Upper lobe of right lung (tissue), 1 donor: ENCODE results near the gene SLC35F1. TPM values are rescaled to one million over a fixed set of nuclear protein-coding genes. Genes with fewer than 3 reads are reported as not detected.

Experiments
- ATAC-seq: fragments of 200-7000 bp; cut with Tn5 transposase; one replicate; pipeline ENCODE4 v1.9.1; 2020; ENCODE audit warnings: mild to moderate bottlenecking, moderate library complexity
- DNase-seq: peaks from one replicate; pipeline ENCODE4 v3.0.0-alpha.2; 2020
- H3K27ac ChIP-seq: fragments of 200-600 bp; one replicate; pipeline ENCODE4 v1.8.0; 2022
- H3K27me3 ChIP-seq: fragments of 200-600 bp; one replicate; pipeline ENCODE4 v1.8.0; 2022; ENCODE audit warnings: mild to moderate bottlenecking
- H3K36me3 ChIP-seq: fragments of 200-600 bp; one replicate; pipeline ENCODE4 v1.8.0; 2022
- H3K4me1 ChIP-seq: fragments of 200-600 bp; one replicate; pipeline ENCODE4 v1.8.0; 2022
- H3K4me3 ChIP-seq: fragments of 200-600 bp; one replicate; pipeline ENCODE4 v1.8.0; 2022; ENCODE audit warnings: mild to moderate bottlenecking
- H3K9me3 ChIP-seq: fragments of 200-600 bp; one replicate; pipeline ENCODE4 v1.8.0; 2022
- intact Hi-C: fragments of 100-400 bp; cut with DNase I; formaldehyde crosslinking; loops from one replicate; pipeline ENCODE4 v1.11.0; 2022
- total RNA-seq: library from RNA; stranded (reverse); fragmentation: NEBNext Ultra II Directional; extraction: Animal tissue kit (Norgen Biotek cat#: 25700); gene quantifications from one replicate; pipeline ENCODE4 v1.2.1, GENCODE V29; 2021
- TF ChIP-seq, protein P1 (sequence below): fragments of 200-600 bp; IDR thresholded peaks from one replicate; pipeline ENCODE4 v1.8.0; 2022; ENCODE audit warnings: antibody characterized with exemption
- donor health status: DM: no; HTN: yes; CAD: no; lungs with severe emphysema.

SLC35F1 gene
- total RNA-seq, 1 donor from 2014 or later: 0.29 TPM

GRCh38 chr6:118212451-118213173 lies 305.5 kb downstream of the SLC35F1 start:
- H3K9me3 ChIP-seq: no peaks in the 10 kb centered on the region

DNA sequence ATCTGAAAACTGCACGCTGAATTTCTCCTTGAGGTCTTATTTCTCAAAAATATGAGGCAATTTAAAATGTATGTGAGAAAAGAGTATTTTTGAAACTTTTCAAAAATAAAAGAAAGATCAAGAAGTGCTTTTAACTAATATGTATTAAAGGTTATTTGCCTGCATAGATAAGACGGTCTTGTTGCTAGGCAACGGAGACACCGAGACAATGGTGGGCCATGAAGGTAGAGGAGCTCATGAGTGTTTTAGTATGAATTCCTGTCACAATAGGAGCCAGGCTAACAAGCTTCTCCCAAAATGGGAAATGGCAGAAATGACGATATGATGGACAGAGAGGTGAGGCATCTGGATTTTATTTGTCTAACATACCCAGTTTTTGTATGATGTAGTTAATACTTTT lies 308.2 kb downstream of the SLC35F1 start:
- Histone ChIP-seq H3K4me1 (no peaks in the 10 kb centered on the region), H3K27me3 (no peaks in the 10 kb centered on the region), H3K27ac (no peak overlapping the region), H3K9me3 (no peaks in the 10 kb centered on the region), H3K36me3 (no peaks in the 10 kb centered on the region), H3K4me3 (no peak overlapping the region)
- intact Hi-C loops: no loop called here
- TF ChIP-seq, protein P1, sequence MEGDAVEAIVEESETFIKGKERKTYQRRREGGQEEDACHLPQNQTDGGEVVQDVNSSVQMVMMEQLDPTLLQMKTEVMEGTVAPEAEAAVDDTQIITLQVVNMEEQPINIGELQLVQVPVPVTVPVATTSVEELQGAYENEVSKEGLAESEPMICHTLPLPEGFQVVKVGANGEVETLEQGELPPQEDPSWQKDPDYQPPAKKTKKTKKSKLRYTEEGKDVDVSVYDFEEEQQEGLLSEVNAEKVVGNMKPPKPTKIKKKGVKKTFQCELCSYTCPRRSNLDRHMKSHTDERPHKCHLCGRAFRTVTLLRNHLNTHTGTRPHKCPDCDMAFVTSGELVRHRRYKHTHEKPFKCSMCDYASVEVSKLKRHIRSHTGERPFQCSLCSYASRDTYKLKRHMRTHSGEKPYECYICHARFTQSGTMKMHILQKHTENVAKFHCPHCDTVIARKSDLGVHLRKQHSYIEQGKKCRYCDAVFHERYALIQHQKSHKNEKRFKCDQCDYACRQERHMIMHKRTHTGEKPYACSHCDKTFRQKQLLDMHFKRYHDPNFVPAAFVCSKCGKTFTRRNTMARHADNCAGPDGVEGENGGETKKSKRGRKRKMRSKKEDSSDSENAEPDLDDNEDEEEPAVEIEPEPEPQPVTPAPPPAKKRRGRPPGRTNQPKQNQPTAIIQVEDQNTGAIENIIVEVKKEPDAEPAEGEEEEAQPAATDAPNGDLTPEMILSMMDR: no peak
- no peak for DNase-seq
- no peak for ATAC-seq

More at GRCh38 chr6:118212451-118213173, 305.5 kb downstream of the SLC35F1 start:
- TF ChIP-seq, protein P1: no peak
- ATAC-seq (no peak), DNase-seq (no peak)
- H3K4me1 ChIP-seq: no peaks in the 10 kb centered on the region
- no peaks in the 10 kb centered on the region for H3K36me3 ChIP-seq
- H3K27ac ChIP-seq: no peak overlapping the region
- H3K27me3 ChIP-seq: no peaks in the 10 kb centered on the region
- intact Hi-C loops: no loop called here
- H3K4me3 ChIP-seq: no peak overlapping the region

GRCh38 chr6:118216751-118217150 lies 309.7 kb downstream of the SLC35F1 start:
- intact Hi-C loops: no loop called here
- Histone ChIP-seq H3K4me3 (no peak overlapping the region), H3K4me1 (no peaks in the 10 kb centered on the region), H3K9me3 (no peaks in the 10 kb centered on the region), H3K27me3 (no peaks in the 10 kb centered on the region), H3K36me3 (no peaks in the 10 kb centered on the region), H3K27ac (no peak overlapping the region)
- TF ChIP-seq, protein P1: no peak
- no peak for ATAC-seq
- DNase-seq: no peak

DNA sequence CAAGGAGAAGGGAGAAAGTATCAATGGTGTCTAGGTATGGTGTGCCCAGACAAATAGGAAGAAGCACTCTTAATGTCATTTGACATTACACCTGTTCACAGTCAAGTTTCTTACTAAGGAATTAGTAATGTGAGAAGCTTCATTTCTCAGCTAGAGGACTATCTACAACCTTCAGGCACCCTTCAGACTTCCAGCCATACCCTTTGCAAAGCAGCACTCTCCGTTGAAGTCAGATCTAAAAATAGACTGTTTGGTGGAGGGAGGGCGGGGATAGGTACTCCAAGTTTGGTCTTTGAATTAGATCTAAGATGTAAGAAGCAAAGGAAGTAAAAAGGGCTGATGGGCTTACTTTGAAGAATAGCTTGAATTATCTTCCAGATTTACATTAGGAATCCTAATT lies 311.1 kb downstream of the SLC35F1 start:
- TF ChIP-seq, protein P1: no peak
- Histone ChIP-seq H3K36me3 (no peaks in the 10 kb centered on the region), H3K27ac (no peak overlapping the region), H3K9me3 (no peaks in the 10 kb centered on the region), H3K4me1 (no peaks in the 10 kb centered on the region), H3K4me3 (no peak overlapping the region), H3K27me3 (no peaks in the 10 kb centered on the region)
- no peak for DNase-seq
- ATAC-seq: no peak
- intact Hi-C loops: no loop called here

DNA sequence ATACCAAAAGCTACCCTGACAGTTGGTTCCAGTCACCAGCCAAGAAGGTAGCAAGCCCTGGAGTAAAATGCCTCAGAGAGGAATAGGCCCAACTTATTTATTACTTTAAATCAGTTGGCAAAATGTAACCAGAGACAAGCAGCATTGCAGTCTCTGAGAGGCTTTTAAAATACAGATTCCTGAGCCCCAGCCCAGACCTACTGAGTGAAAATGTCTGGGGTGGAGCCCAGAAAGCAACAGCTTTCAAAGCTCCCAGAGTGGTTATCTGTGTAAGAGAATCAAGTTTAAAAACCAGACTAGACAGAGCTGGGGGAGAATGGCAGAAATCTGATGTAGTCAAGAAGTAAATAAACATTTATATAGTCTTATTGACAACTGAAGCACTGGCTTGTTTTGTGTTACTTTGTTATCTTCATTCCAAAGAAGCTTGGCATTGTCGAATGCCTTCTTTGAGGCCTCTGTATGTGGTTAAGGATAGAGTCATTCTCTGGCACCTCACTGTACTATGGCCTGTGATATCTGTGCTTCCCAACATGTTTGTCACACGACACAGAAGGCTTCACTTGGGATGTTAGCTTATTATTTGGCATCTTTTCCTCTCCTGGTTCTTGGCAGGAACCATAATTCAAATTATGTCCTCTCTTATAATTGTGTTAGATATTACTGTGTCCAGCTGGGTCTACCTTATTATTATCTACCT lies 313.5 kb downstream of the SLC35F1 start:
- TF ChIP-seq, protein P1: no peak
- no peaks in the 10 kb centered on the region for H3K36me3 ChIP-seq
- H3K27me3 ChIP-seq: no peaks in the 10 kb centered on the region
- DNase-seq (no peak), ATAC-seq (no peak)
- H3K27ac ChIP-seq: no peak overlapping the region
- H3K9me3 ChIP-seq: no peaks in the 10 kb centered on the region
- H3K4me3 ChIP-seq: no peak overlapping the region
- intact Hi-C loops: no loop called here
- H3K4me1 ChIP-seq: no peaks in the 10 kb centered on the region
